ENCODE results near the gene STC2. TPM values are rescaled to one million over a fixed set of nuclear protein-coding genes. Genes with fewer than 3 reads are reported as not detected.

The STC2 gene
- polyA plus RNA-seq, 3 donors: 1.9 to 3.2 (median 2.9) TPM

GRCh38 chr5:173283318-173284288 is 44.6 kb downstream of the STC2 start:
- peak in 5 of 11 donors; percentile 55 to 68 (median 65) for DNase-seq (ENCODE audit: extremely low read depth in 1 of 11, low read depth in 9 of 11, low spot score in 4 of 11)

- DNase-seq (ENCODE audit: extremely low read depth in 1 of 11, low read depth in 9 of 11, low spot score in 4 of 11): no peak
Measured at GRCh38 chr5:173282916-173283315, 45.3 kb downstream of the STC2 start.

- DNase-seq (ENCODE audit: extremely low read depth in 1 of 11, low read depth in 9 of 11, low spot score in 4 of 11): no peak
Measured at GRCh38 chr5:173281910-173282309, 46.3 kb downstream of the STC2 start.

- no peak for DNase-seq (ENCODE audit: extremely low read depth in 1 of 11, low read depth in 9 of 11, low spot score in 4 of 11)
Measured at GRCh38 chr5:173279166-173279565, 49.0 kb downstream of the STC2 start.

- DNase-seq (ENCODE audit: extremely low read depth in 1 of 11, low read depth in 9 of 11, low spot score in 4 of 11): no peak
Measured at GRCh38 chr5:173278641-173279040, 49.6 kb downstream of the STC2 start.

GRCh38 chr5:173278172-173278571 is 50.0 kb downstream of the STC2 start:
- DNase-seq (ENCODE audit: extremely low read depth in 1 of 11, low read depth in 9 of 11, low spot score in 4 of 11): no peak

GRCh38 chr5:173274771-173275170 is 53.4 kb downstream of the STC2 start:
- no peak for DNase-seq (ENCODE audit: extremely low read depth in 1 of 11, low read depth in 9 of 11, low spot score in 4 of 11)

- no peak for DNase-seq (ENCODE audit: extremely low read depth in 1 of 11, low read depth in 9 of 11, low spot score in 4 of 11)
Measured at GRCh38 chr5:173271419-173271818, 56.8 kb downstream of the STC2 start.

GRCh38 chr5:173268750-173269432 is 59.3 kb downstream of the STC2 start:
- DNase-seq (ENCODE audit: extremely low read depth in 1 of 11, low read depth in 9 of 11, low spot score in 4 of 11): no peak

GRCh38 chr5:173265433-173265832 is 62.8 kb downstream of the STC2 start:
- no peak for DNase-seq (ENCODE audit: extremely low read depth in 1 of 11, low read depth in 9 of 11, low spot score in 4 of 11)

Other genes with a start within 250 kb of the STC2 start
- gene BNIP1, start 183.9 kb downstream of the STC2 start, polyA plus RNA-seq (ENCODE audit: insufficient read length in 3 of 3): 10 to 100 TPM; 12.0 to 14.9 (median 14.5) TPM
- gene NKX2-5, start 93.2 kb downstream of the STC2 start, polyA plus RNA-seq (ENCODE audit: insufficient read length in 3 of 3): not detected

Measured in renal cortex interstitium (tissue), 11 donors.